AG04450 (cell line): Measurements from ENCODE around the gene MEIKIN. TPM values are rescaled to one million over a fixed set of nuclear protein-coding genes. Genes with fewer than 3 reads are reported as not detected.

Source experiments
- CTCF ChIA-PET: fragments of 300-600, 350-600 bp; formaldehyde crosslinking; extraction: SDS; loops from one replicate; lab custom pipeline; 2022; ENCODE audit warnings: antibody characterized with exemption, inconsistent platforms; lab: Charles Lee
- POLR2A ChIA-PET: fragments of 350-600 bp; formaldehyde crosslinking; extraction: SDS; loops from one replicate; lab custom pipeline; 2021; ENCODE audit warnings: antibody characterized with exemption, inconsistent platforms; lab: Yijun Ruan, JAX
- DNase-seq: peaks from one replicate; pipeline ENCODE4 v3.0.0-alpha.2; 2011; ENCODE audit warnings: low read depth, low spot score
- H3K27ac ChIP-seq: one replicate; pipeline ENCODE4 v1.5.1; 2012; ENCODE audit warnings: low read depth, low read length, control low read depth
- H3K27me3 ChIP-seq: one replicate; pipeline ENCODE4 v1.6.0; 2012; ENCODE audit warnings: low read length; ENCODE audit not compliant: control insufficient read depth, insufficient read depth
- H3K4me3 ChIP-seq: 2 replicates; pipeline ENCODE4 v1.5.1; 2011; ENCODE audit warnings: mild to moderate bottlenecking, low read depth, low read length, control low read depth
- H3K9me3 ChIP-seq: 2 replicates; pipeline ENCODE4 v1.5.1; 2012; ENCODE audit warnings: low read length; ENCODE audit not compliant: control insufficient read depth, insufficient read depth
- polyA plus RNA-seq: library from polyadenylated mRNA; depleted of rRNA; stranded (reverse); fragments of >200 nt; gene quantifications from 2 replicates; pipeline ENCODE4 v1.2.3, GENCODE V29; 2011
- TF ChIP-seq, protein P1 (sequence below): IDR thresholded peaks from 2 replicates; pipeline ENCODE4 v1.5.1; 2011; ENCODE audit warnings: low read depth, low read length, control low read depth, inconsistent platforms

Gene MEIKIN
- polyA plus RNA-seq, 1 experiment: not detected

GRCh38 chr5:131959906-131960305 is 14.4 kb upstream of the MEIKIN start:
- no peaks in the 10 kb centered on the region for H3K9me3 ChIP-seq
- ChIA-PET CTCF (no interaction called here), POLR2A (interaction anchor here (0.5 kb wide), 1 partner anchor 139 kb away, joined by 3 read pairs; no protein-coding TSS in a partner anchor)
- no peak overlapping the region for H3K27ac ChIP-seq
- no peak for DNase-seq
- no peak overlapping the region for H3K4me3 ChIP-seq
- H3K27me3 ChIP-seq: no peaks in the 10 kb centered on the region
- TF ChIP-seq, protein P1, sequence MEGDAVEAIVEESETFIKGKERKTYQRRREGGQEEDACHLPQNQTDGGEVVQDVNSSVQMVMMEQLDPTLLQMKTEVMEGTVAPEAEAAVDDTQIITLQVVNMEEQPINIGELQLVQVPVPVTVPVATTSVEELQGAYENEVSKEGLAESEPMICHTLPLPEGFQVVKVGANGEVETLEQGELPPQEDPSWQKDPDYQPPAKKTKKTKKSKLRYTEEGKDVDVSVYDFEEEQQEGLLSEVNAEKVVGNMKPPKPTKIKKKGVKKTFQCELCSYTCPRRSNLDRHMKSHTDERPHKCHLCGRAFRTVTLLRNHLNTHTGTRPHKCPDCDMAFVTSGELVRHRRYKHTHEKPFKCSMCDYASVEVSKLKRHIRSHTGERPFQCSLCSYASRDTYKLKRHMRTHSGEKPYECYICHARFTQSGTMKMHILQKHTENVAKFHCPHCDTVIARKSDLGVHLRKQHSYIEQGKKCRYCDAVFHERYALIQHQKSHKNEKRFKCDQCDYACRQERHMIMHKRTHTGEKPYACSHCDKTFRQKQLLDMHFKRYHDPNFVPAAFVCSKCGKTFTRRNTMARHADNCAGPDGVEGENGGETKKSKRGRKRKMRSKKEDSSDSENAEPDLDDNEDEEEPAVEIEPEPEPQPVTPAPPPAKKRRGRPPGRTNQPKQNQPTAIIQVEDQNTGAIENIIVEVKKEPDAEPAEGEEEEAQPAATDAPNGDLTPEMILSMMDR: no peak

DNA sequence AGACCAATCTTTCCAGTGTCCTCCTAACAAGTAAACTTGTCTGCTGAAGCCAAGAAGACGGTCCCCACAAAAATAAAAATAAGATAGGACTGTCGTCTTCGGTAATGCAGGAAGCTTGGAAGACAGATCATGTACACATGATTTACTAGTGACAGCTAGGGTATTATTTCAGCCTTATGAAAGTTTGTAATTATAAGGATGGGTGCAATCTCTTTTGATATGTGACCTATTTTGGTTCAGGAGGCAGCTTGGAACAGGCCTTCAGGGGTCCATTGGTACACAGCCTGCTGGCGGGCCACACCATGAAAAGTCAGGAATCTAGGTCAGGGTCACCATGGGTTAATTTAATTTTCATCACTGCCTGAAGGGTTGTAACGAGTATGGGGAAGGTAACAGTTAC is 13.7 kb upstream of the MEIKIN start:
- Histone ChIP-seq H3K27ac (no peak overlapping the region), H3K4me3 (no peak overlapping the region), H3K9me3 (no peaks in the 10 kb centered on the region), H3K27me3 (no peaks in the 10 kb centered on the region)
- ChIA-PET POLR2A (no interaction called here), CTCF (no interaction called here)
- TF ChIP-seq, protein P1: no peak
- DNase-seq: no peak

DNA sequence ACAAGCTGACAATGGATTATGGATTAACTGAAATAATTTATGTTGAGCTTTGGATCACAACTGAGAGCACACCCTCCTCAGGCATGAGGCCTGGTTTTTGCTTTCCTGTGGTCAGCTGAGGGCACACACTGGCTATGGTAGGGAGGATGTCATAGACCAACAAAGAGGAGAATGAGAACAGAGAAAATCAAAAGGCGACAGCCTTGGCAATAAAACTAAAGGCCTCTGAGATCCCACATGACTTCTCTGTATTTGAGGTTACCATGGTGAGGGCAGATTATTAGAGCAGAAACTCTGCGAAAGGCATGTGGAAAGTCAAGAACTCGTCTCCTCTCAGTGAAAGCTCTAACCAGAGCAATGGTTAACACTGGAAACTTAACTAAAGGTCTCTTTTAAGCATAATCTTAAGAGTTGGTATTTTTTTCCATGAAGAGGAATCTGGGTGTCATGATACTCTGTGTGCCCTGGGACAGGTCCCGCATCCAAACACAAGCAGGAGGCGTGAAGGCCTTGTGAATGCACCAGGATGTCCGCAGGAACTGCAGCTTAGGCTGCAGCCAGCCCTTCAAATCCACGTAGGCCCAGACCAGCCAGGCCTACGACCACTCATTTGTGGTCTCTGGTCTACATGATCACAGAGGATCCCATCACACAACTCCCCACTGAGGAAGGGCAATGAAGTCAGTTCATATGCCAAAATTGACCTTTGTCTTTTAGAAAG is 12.4 kb upstream of the MEIKIN start:
- H3K9me3 ChIP-seq: no peaks in the 10 kb centered on the region
- DNase-seq: no peak
- TF ChIP-seq, protein P1: no peak
- H3K27ac ChIP-seq: no peak overlapping the region
- CTCF ChIA-PET: no interaction called here
- no peaks in the 10 kb centered on the region for H3K27me3 ChIP-seq
- H3K4me3 ChIP-seq: no peak overlapping the region
- POLR2A ChIA-PET: no interaction called here

DNA sequence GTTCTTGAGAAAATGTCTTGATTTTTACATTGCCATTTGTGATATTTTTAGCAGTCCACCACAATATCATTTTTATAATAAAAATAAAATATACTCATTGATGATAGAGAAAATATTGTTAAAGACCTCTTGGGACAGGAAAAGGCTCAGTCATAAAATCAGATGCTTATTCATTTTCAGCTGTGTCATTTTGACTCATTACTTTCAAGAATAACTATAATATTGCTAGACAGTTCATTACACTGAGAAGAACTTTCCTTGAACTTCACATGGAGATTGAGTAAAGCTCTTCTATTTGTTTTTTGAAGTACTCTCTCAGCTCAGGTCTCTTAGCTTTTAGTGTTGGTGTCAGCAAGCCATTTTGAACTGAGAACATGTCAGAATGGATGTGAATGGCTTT is 8.5 kb upstream of the MEIKIN start:
- H3K27me3 ChIP-seq: no peaks in the 10 kb centered on the region
- no peak overlapping the region for H3K4me3 ChIP-seq
- POLR2A ChIA-PET: no interaction called here
- H3K9me3 ChIP-seq: no peaks in the 10 kb centered on the region
- H3K27ac ChIP-seq: no peak overlapping the region
- CTCF ChIA-PET: no interaction called here
- no peak for DNase-seq
- TF ChIP-seq, protein P1: no peak

DNA sequence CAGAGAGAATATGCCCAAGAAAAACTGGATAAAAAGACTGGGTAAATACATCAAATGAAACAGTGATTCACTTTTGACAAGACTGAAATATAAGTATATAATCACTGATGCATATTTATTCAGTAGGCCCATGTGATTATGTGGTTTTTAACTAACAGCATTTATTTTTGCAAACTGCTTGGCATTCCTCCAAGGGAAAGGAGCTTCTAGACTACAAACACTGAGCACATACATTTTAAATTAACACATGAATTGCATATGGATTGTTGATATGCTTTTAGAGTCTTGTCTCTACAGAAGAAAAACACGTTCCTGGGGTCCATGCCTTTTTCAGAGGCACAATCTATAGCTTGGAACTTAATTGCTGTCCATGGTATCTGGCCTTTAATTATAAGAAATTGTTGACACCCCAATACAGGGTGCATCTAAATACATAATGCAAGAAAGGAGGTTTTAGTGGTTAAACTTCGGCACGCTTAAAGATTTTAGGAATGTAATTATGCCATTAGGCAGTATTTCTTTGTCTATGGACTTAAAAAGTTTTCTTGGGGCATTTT is 6.9 kb upstream of the MEIKIN start:
- Histone ChIP-seq H3K4me3 (no peak overlapping the region), H3K27ac (no peak overlapping the region), H3K27me3 (no peaks in the 10 kb centered on the region), H3K9me3 (no peaks in the 10 kb centered on the region)
- POLR2A ChIA-PET: no interaction called here
- DNase-seq: no peak
- TF ChIP-seq, protein P1: no peak
- CTCF ChIA-PET: interaction anchor here (1.0 kb wide), 1 partner anchor 55 kb away, joined by 3 read pairs; no protein-coding TSS in a partner anchor
